ENCODE measurements around the gene PHF1. TPM values are rescaled to one million over a fixed set of nuclear protein-coding genes. Genes with fewer than 3 reads are reported as not detected.

PHF1 gene
- total RNA-seq, 1 donor from 2014 or later, result 70.5 TPM

DNA sequence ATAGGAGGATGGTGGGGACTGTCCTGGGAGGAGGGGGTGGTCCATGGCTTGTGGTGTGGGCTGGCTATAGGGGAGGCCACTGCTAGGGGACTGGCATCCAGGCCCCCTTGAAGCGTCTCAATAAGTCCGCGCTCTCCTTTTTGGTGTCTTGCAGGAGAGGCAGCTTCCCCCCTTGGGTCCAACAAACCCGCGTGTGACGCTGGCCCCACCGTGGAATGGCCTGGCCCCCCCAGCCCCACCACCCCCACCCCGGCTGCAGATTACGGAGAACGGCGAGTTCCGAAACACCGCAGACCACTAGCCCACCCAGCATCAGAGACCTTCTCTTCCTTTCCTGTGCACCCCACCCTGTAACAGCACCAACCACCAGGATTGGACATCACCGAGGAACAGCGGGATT, 40.8 kb downstream of the PHF1 start:
- TF ChIP-seq, protein P1, sequence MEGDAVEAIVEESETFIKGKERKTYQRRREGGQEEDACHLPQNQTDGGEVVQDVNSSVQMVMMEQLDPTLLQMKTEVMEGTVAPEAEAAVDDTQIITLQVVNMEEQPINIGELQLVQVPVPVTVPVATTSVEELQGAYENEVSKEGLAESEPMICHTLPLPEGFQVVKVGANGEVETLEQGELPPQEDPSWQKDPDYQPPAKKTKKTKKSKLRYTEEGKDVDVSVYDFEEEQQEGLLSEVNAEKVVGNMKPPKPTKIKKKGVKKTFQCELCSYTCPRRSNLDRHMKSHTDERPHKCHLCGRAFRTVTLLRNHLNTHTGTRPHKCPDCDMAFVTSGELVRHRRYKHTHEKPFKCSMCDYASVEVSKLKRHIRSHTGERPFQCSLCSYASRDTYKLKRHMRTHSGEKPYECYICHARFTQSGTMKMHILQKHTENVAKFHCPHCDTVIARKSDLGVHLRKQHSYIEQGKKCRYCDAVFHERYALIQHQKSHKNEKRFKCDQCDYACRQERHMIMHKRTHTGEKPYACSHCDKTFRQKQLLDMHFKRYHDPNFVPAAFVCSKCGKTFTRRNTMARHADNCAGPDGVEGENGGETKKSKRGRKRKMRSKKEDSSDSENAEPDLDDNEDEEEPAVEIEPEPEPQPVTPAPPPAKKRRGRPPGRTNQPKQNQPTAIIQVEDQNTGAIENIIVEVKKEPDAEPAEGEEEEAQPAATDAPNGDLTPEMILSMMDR (conservative IDR thresholded peaks at IDR 0.05), result no peak
- Mint-ChIP-seq H3K27ac (ENCODE audit: unreplicated experiment) (no peak overlapping the region), H3K4me3 (peak overlapping the region; percentile 66), H3K9me3 (no peaks in the 10 kb centered on the region), H3K27me3 (ENCODE audit: low read depth) (peaks cover 5% of the 10 kb centered on the region), H3K36me3 (ENCODE audit: low read depth) (peaks cover 23% of the 10 kb centered on the region), H3K4me1 (peaks cover 21% of the 10 kb centered on the region)
- DNase-seq (ENCODE audit: low read depth, low spot score), result no peak

DNA sequence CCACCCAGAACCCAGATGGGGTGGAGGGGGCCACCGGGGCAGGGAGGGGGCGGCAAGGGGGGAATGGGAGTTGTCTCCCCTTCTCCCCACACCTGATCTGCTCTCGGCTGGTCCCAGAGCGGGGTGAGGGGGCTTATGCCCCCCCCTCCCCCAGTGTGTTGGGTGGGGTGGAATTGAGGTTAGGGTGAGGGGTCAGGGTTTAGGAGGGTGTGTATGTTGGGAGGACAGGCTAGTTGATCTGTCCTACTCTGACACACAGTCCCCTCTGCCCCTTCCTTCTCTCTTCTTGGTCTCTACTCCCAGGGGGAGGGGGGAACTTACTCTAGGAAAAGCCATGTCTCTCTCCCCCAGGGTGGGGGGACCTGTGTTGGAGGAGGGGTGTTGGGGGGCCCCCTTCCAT, 41.7 kb downstream of the PHF1 start:
- Mint-ChIP-seq H3K27ac (ENCODE audit: unreplicated experiment) (no peak overlapping the region), H3K27me3 (ENCODE audit: low read depth) (peaks cover 5% of the 10 kb centered on the region), H3K9me3 (no peaks in the 10 kb centered on the region), H3K4me3 (peak overlapping the region; percentile 34), H3K4me1 (peaks cover 21% of the 10 kb centered on the region), H3K36me3 (ENCODE audit: low read depth) (peaks cover 32% of the 10 kb centered on the region)
- TF ChIP-seq, protein P1 (conservative IDR thresholded peaks at IDR 0.05), result no peak
- DNase-seq (ENCODE audit: low read depth, low spot score), result no peak

DNA sequence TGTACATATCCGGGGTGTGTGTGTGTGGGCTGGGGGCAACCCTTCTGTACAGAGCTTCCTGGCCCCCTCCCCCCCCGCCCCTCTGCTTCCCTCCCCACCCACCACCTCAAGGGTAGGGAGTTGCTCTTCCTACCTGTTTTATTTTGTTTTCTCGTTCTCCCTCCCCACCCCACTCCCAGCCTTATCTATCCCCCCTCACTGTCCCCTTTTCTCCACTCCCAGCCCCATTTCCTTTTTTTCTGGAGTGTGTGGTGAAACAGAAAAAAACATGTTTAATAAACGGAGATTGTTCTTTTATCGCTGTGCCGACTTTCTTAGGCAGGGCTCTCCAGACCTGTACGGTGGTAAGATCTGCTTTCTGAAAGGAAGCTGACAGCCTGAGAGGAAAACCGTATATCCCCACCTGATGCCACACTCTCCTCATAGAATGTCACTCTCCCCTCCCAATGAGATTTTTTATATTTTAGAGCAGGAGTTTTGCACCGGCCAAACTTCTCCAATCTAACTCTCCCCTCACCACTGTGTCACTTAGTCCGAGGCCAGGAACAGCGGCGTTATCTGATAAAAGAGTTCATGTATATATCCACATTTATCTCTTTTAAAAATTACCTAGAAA, 42.7 kb downstream of the PHF1 start:
- Mint-ChIP-seq H3K36me3 (ENCODE audit: low read depth) (peaks cover 30% of the 10 kb centered on the region), H3K4me1 (peaks cover 21% of the 10 kb centered on the region), H3K9me3 (peaks cover under 1% of the 10 kb centered on the region), H3K27ac (ENCODE audit: unreplicated experiment) (peak overlapping the region; percentile 4), H3K4me3 (peak overlapping the region; percentile 96), H3K27me3 (ENCODE audit: low read depth) (peaks cover 5% of the 10 kb centered on the region)
- TF ChIP-seq, protein P1 (conservative IDR thresholded peaks at IDR 0.05), result no peak
- DNase-seq (ENCODE audit: low read depth, low spot score), result no peak

DNA sequence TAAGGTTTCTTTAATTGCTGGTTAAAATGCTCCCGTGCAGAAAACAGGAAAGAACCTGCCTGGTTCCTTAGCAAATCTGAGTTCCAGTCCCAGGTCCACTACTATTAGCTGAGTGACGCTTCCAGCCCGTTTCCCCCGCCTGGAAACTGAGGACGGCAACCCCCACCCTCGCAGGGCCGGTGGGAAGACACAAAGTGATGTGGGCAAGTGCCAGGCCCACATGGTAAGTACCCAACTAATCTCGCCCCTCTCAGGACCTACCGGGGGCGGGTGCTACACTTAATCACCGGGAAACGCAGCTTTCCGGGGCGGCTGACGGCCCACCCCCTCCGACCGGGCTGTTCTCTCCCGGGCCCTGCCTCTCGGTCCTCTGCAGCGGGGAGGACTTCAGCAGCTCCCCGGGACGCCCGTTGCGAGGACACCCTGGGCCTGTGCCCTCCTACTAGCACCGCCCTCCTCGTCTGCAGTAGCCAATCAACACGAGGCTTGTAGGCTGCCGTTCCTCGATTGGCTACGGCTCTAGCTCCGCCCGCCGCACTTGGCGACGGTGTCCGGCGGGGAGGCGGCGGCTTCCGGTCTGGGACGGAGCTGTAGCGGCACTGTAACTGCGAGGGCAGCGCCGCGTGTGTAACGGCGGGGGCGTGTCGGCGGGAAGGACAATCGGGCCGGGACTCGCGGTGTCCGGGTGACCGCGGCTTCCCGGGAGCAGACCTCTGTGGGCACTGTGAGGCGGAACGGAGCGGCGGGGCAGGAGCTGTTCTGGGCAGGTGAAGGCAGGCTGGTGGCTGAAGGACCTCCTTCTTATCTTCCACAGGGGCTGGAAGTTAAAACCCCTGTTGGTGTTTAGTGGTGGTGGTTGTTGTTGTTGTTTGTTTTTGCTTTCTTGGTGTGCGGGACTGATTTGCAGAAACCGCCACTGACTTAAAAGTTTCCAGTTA, 43.5 kb downstream of the PHF1 start, which contains the start of gene ZBTB9:
Gene ZBTB9 (plus strand): TSS at position 568 of the 938 bp plus-strand sequence. CDS start 525 bp downstream, outside the sequence.
- DNase-seq (ENCODE audit: low read depth, low spot score), result peak; percentile 88
- Mint-ChIP-seq H3K36me3 (ENCODE audit: low read depth) (peaks cover 30% of the 10 kb centered on the region), H3K4me1 (peaks cover 21% of the 10 kb centered on the region), H3K27ac (ENCODE audit: unreplicated experiment) (peak within 1 kb of the TSS; percentile 95), H3K9me3 (peaks cover 3% of the 10 kb centered on the region), H3K27me3 (ENCODE audit: low read depth) (peaks cover 5% of the 10 kb centered on the region), H3K4me3 (peak within 1 kb of the TSS; percentile 96)
- TF ChIP-seq, protein P1 (conservative IDR thresholded peaks at IDR 0.05), result no peak

DNA sequence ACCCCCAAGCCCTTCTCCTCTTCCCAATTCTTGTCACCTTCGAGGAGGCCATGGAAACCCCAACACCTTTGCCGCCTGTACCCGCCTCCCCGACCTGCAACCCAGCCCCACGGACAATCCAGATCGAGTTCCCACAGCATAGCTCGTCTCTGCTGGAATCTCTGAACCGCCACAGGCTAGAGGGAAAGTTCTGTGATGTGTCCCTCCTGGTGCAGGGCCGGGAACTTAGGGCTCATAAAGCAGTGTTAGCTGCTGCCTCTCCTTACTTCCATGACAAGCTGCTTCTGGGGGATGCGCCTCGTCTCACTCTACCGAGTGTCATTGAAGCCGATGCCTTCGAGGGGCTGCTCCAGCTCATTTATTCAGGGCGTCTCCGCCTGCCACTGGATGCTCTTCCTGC, 44.2 kb downstream of the PHF1 start:
- Mint-ChIP-seq H3K27me3 (ENCODE audit: low read depth) (peaks cover 5% of the 10 kb centered on the region), H3K4me1 (peaks cover 21% of the 10 kb centered on the region), H3K27ac (ENCODE audit: unreplicated experiment) (peak overlapping the region; percentile 67), H3K4me3 (peak overlapping the region; percentile 96), H3K9me3 (peaks cover 3% of the 10 kb centered on the region), H3K36me3 (ENCODE audit: low read depth) (peaks cover 30% of the 10 kb centered on the region)
- TF ChIP-seq, protein P1 (conservative IDR thresholded peaks at IDR 0.05), result no peak
- DNase-seq (ENCODE audit: low read depth, low spot score), result no peak

Data from neural crest cell (in vitro differentiated cells).